GM12873 (cell line): ENCODE data around the gene RGS6.

Source experiments
- CTCF ChIP-seq: IDR thresholded peaks from 2 replicates; pipeline ENCODE4 v1.5.1; 2012; ENCODE audit warnings: low read depth, mild to moderate bottlenecking, moderate library complexity, low read length, control low read depth; ENCODE audit not compliant: insufficient read depth; ENCODE audit errors: missing control alignments

RGS6 gene

GRCh38 chr14:72222046-72222445 is 289.8 kb downstream of the RGS6 start:
- no peak for TF ChIP-seq CTCF

GRCh38 chr14:72236629-72237028 is 304.4 kb downstream of the RGS6 start:
- TF ChIP-seq CTCF, result no peak

GRCh38 chr14:72237722-72238666 is 305.8 kb downstream of the RGS6 start:
- no peak for TF ChIP-seq CTCF

GRCh38 chr14:72243309-72244293 is 311.4 kb downstream of the RGS6 start:
- TF ChIP-seq CTCF, result no peak

GRCh38 chr14:72247896-72248465 is 315.8 kb downstream of the RGS6 start:
- no peak for TF ChIP-seq CTCF

- no peak for TF ChIP-seq CTCF
Observed at GRCh38 chr14:72253503-72253902, 321.3 kb downstream of the RGS6 start.
